Daoy (cell line): ENCODE measurements around the gene PTPN18. TPM values are rescaled to one million over a fixed set of nuclear protein-coding genes. Genes with fewer than 3 reads are reported as not detected.

Experiments used
- DNase-seq: peaks from one replicate; pipeline ENCODE4 v3.0.0-alpha.2; 2015; ENCODE audit warnings: low read depth
- total RNA-seq: library from RNA; depleted of rRNA; stranded (reverse); fragments of >200 nt; shearing (Covaris generic); gene quantifications from 2 replicates; pipeline ENCODE4 v1.2.3, GENCODE V29; 2014

PTPN18 gene
- total RNA-seq, 1 experiment from 2014 or later: 18.0 TPM

DNA sequence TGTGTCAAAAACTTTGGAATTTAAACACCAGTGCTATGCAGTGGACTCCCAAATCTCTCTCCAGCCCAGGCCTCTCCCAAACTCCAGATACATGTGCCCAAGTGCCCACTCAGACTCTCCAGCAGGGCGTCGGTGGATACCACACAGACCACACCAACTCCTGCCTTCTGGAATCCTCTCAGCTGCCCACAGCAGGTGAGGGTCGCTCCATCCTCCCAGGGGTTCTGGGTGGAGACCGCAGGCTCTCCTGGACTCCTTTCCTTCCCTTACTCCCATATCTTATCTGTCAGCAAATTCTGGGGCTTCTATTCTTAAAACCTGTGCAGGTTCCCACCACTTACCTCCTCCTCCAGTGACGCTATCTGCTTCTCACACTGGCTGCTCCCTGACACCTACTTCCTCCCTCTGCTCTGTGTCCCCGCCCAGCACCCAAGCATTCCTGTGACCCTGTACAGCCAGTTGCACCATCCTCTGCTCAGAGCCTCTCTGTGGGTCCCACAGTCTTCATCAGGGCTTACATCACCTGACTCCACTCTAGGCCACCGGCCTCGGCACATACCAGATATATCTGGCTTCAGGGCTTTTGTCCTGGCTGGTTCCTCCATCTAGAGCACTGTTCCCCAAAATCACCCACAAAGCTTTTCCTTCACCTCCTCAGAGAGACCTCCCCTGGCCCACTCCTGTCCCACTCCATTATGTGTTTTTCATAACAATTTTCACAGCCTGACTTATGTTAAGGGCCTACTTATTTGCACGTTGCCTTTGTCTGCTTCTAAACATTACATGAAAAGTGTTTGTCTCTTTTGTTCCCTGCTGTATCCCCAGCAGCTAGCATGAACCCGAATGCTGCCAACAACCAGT, 15.7 kb upstream of the PTPN18 start:
- DNase-seq: no peak

DNA sequence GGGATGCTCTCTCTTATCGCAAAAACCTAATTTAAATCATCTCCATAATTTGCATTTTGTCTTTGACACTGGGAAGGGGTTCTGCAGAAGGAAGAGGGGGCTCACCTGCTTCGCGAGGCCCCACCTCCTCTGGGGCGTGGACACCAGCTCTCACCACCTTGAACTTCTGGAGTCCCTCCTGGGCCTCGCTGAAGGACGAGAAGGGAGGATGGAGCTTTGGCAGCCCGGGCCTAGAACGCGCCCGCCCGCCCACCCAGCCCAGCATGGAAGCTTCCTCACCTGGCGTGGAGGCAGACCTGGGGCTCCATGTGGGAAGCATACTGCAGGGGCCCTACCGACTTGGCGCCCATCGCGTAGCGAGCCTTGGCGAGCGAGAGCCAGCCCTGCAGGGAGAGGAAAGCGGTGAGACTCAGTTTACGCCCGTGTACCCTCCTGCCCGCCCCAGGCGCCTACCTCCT, 14.3 kb upstream of the PTPN18 start:
- no peak for DNase-seq

- peak; percentile 95 for DNase-seq
These were observed 13.8 kb upstream of the PTPN18 start for GRCh38 chr2:130342020-130342532.

DNA sequence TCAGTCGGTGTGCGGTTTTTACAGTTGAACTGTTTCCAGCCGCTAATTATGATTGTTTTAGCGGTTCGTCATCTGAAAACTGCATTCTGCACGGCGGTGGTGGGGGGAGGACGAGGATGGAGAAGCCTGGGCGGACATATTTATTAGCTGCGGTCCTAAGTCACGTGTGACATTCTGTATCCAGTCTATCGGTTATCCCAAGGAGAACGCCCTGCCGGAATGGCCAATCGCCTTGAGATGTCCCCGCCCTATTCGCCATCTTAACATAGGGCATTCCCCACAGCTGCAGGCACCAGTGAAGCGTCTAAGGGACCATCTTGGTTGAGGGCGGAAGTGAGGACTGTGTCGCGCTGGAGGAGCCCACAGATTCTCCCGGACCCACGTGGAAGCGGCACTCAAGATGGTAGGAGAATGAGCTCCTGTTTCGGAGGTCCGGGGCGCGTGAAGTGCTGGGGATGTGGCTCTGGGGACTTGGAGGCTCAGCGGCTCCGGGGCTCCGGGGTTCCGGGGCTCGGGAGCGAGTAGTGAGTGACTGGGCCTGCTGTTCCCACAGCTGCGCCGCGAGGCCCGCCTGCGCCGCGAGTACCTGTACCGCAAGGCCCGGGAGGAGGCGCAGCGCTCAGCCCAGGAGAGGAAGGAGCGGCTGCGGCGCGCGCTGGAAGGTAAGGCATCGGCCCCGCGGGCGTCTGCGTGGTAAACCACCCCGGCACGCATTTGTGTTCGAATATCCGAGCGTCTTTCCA, 13.2 kb upstream of the PTPN18 start, which contains the start of gene IMP4:
Gene IMP4 (plus strand): TSS at position 365 of the 743 bp plus-strand sequence. CDS start 36 bp downstream, at position 401.
- DNase-seq: peak; percentile 99

- DNase-seq: no peak
These were observed 11.3 kb upstream of the PTPN18 start for GRCh38 chr2:130344578-130344977.

- no peak for DNase-seq
These were observed 10.8 kb upstream of the PTPN18 start for GRCh38 chr2:130345091-130345490.

GRCh38 chr2:130345611-130346010, 10.2 kb upstream of the PTPN18 start:
- DNase-seq: no peak

- DNase-seq: no peak
These were observed 9.7 kb upstream of the PTPN18 start for GRCh38 chr2:130346041-130346740.

- no peak for DNase-seq
These were observed 9.2 kb upstream of the PTPN18 start for GRCh38 chr2:130346741-130347066.

DNA sequence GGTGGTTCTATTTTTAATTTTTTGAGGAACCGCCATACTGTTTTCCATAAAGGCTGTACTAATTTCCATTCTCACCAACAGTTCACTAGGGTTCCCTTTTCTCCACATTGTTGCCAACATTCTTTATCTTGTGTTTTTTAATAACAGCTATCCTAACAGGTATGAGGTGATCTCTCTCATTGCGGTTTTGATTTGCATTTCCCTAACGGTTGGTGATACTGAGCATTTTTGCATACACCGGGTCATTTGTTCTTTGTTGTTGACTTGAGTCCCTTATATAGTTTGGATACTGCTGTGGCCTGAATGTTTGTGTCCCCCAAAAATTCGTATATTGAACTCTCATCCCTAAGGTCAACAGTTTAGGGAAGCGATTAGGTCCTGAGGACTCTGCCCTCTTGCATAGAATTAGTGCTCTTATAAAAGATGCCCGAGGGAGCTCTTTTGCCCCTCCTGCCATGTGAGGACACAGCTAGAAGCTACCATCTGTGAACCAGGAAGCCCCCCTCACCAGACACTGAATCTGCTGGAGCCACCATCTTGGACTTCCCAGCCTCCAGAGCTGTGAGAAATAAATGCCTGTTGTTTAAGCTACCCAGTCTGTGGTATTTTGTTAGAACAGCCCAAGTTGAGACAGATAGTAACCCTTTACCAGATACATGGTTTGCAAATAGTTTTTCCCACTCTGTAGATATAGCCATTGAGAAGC, 8.5 kb upstream of the PTPN18 start:
- DNase-seq: no peak

DNA sequence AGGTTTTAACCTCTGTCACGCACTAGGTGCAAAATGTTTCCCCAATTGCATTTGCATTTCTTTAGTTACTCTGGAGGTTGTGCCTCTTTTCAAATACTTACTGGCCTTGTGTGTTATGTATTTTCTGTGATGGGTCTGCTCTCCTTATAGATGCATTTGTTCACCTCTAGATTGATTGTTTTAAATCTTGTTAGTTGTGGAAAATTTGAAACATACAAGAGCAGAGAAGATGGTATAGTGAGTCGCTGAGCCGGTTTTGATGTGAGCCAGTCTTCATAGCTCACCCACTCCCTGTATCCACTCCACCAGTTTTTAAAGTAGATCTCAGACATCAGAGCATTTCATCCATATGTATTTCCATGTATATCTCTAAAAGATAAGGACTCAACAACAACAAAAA, 6.7 kb upstream of the PTPN18 start:
- DNase-seq: no peak

- DNase-seq: no peak
These were observed 4.1 kb upstream of the PTPN18 start for GRCh38 chr2:130351711-130352110.

DNA sequence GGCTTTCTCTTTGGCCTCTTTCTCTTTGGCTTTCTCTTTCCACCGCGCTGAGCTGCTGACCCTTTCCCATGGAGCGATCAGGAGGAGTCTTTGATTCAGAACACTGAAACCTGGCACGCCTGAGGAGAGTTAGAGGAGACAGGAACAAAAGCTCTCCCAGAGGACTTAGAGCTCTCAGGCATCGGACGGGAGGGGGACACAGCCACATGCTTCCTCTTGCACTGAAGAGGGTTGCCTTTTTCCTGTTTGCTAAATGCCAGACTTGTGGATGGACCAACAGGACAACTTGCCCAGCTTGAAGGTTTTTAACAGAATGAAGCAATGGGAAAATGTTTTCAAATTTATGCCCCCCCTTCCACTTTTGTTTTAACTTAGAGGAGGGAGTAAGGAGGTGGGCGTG, 3.6 kb upstream of the PTPN18 start:
- DNase-seq: no peak

DNA sequence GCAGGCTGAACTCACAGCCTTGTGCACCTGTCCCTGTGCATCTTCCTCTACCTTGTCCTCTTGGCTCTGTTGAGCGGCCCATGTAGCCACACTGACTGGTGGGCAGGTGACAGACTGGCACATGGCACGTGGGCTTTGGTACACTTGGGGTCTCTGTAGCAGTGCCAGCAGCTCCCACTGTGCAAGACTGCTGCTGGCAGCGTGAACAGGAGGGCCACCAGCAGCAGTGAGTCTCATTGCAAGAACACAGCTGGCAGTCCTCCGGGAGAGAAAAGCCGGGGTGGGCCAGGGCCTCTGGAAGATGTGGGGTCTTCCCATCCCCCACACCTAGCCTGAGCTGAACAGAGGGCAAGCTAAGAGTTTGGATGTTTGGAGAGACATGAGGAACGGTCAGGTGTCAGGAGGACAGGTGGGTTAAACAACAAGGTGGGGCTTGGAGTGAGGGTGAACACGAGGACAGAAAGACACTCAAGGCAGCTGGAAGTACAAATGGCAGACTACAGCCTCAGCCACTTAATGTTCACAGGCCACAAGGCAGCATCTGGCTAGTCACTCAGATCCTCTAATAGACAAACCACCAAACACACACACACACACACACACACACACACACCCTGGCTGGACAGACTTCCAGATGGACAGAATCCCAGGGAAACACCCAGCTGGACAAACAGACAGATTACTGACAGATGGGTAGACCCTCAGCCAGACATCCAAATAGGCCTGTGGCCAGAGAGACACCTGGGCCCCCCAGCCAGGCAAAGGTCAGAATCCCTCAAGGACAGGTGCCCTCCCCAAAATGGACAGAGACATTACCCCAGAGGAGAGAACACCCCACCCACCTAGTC, 2.3 kb upstream of the PTPN18 start:
- no peak for DNase-seq

DNA sequence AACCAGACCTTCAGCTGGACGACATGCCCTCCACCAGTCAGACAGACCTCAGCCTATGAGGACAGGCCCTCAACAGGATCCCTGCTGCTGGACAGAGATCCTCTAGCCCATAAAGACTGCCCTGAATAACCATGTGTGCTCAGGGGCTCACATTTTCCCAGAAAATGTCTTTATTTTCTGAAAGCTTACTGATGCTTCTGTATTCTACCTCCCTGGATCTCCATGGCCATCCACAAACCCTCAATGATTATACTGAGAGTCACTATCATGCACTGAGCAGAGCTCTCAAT, 1.8 kb upstream of the PTPN18 start:
- no peak for DNase-seq

DNA sequence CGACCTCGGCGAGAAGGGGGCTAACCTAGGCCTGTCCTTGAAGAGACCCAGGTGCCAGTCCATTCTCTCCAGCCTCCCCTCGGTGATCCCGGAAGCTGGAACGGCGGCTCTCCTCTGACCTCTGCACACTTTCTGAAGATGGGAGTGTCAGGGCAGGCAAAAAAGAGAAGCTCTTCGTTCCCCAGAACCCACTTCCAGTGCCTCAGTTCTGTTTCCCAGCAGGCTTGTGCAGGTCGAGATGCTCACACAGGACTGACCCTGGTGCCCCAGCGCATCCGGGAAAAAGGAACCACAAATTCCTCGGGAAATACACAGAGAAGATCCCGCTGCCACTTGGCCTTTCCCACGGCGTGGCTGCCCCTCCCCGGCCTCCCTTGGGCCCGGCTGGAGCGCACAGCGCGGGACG, 681 bp upstream of the PTPN18 start:
- DNase-seq: no peak

DNA sequence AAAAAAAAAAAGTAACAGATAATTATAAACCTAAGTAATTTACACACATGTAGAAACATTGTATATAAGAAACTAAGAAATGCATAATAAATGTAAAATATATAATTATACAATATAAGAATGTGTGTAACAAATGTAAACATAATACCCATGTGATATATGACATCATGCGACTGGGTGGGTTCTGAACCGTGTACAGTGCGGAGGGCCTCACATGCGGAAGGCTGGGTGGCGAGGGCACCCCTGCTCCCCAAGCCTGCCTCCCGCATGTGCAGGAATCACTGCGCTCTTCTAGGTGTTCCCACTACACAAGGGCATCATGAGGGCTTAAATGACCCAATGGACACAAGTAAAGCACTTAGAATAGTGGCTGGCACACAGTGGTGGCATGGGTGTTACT, 2.0 kb downstream of the PTPN18 start:
- DNase-seq: no peak

DNA sequence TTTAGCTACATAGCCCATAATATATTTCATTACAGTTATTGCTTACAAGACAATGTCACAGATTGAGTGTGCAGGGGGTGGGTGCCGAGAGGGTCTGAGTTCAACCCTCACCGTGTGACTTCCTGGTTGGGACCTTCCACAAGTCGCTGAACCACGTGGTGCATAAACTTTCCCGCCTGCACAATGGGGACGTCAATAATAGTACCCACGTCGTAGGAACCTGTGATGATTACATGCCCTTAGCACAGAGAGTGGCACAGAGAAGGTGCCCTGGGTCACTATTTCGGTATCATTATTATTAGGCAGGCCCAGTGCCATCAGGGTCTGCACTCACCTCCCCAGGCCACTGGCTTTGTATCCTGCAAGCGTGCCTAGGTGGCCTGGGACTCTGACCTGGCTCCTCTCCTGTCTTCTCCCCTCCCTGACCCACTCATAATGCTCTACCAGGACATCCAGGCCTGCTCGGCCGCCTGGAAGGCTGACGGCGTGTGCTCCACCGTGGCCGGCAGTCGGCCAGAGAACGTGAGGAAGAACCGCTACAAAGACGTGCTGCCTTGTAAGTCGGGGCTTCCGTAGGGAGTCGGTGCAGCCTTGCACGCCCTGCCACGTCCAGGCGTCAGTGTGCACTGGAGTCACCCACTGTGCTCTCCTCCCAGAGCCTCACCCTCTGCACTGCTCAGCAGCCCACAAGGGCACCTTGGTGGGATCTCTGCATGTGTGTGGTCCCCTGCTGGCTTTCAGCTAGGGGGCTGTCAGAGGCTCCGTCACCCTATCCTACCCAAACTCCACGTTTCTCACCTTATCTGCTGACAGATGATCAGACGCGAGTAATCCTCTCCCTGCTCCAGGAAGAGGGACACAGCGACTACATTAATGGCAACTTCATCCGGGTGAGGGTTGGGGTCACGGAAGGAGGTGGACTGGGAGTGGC, 2.8 kb downstream of the PTPN18 start:
- DNase-seq: no peak

GRCh38 chr2:130359466-130359865, 3.6 kb downstream of the PTPN18 start:
- no peak for DNase-seq

- DNase-seq: no peak
These were observed 7.6 kb downstream of the PTPN18 start for GRCh38 chr2:130363479-130363878.
